T-helper 22 cell (primary cell): ENCODE results near the gene TTC39A.

Experiments
- DNase-seq: peaks from one replicate; pipeline ENCODE4 v3.0.0-alpha.2; 2020; ENCODE audit warnings: low read depth

Gene TTC39A

DNA sequence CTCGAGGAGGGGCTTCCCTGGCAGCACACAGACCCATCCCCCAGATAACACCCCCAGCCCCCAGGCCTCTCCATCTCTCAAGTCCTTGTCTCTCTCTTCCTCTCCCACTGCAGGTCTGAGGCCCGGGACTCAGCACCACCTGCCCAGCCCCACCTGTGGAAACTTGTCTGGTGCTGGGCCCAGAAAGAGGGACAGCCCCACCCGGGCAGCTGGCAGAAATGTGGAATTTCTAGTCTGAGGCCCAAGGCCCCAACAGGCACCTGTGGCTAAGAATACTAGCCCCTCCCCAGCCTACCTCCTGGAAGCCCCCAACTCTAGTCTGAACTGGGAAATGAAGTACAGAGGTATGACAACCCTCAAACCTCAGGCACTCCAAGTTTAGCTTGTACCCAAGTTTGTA, 15.4 kb downstream of the TTC39A start:
- no peak for DNase-seq

DNA sequence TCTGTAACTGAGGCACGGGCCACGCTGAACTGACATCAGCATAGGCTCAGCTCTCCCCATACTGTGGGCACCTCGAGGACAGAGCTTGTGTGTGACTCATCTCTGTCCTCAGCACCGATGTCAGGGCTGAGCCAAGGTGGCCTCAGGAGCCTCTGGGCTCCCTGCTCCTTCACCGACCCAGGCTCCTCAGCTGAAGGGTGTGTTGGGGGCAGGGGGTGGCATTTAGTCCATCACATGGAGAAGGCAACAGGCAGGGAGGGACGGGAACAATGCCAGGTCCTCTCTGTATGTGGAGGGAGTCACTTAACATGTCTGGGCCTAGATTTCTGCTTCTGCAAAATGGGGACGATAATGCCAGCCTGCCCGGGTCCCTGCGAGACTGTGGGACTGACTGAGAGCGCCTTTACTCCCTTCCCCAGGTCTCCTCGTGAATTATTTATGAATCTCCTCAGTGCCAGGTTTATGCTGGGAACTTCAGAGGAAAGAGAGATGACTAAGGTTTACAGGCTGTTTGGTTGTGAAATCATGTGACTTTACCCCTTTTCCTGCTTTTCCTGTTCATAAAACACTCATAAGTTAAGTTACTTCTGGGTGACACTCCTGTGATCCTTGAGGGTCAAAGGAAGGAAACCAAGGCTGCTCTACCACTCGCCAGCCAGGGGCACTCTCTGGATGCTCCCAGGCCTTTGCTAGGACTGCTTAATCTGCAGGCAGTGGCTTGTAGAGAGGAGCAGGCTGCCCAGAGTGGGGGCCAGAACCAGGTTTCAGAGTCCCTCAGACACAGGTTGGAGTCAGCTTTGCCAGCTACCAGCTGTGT, 16.2 kb downstream of the TTC39A start:
- no peak for DNase-seq

DNA sequence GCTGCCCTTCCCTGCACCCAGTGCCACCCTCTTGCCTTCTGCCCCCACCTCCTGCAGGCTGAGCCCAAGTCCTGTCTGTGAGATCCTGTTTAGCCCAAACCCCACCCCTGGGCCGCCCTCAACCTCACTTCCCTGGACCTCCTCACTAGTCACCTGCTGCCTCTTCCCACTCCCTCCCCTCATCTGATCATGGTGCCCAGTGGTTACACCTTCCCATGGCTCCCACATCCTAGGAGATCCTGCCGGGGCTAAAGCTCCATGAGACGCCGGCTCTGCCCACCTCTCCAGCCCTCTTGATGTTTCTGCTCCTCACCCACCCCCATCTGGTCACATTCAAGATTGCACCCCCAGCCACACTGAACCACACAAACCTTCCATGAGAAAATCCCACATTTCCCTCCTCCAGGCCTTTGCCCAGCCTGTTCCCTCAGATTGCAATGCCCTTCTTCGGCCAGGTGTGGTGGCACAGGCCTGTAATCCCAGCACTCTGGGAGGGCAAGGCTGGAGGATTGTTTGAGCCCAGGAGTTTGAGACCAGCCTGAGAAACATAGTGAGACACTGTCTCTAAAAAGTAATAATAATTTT, 17.0 kb downstream of the TTC39A start:
- no peak for DNase-seq

DNA sequence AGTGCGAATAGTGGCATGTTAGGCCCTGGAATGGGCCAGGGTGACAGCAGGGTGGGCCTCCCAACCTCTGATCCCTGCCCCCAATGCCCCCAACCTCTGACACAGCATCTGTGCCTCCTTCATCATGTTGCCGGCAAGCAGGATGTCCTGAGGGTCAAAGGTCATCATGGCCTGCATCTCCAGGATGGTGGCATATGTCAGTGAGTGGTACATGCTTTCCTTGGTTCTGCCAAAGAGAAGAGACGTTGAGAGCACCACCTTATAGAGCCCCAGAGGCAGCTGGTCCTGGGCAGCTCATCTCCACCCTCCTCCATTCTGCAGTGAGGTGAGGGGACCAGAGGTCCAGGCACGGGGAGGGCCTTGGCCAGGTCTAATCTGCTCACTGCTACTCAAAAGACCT, 17.6 kb downstream of the TTC39A start:
- DNase-seq, result no peak

DNA sequence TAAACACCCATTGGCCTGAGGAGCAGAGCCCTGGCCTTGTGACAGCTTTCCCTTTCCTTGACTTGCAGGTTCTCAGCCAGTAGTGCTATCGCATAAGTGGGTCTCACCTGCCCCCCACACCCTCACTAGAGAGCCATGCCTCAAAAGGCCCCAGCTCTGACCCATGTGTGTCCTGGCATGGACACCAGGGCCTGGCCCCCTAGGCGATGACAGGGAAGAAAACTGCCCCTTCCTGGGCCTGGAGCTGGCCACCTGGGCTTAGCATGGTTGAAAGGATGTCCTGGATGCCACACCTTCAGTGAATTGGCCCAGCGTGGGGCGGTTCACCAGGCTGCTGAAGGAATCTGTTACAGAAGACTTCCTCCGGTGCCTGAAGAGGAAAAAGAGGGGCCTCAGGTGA, 18.5 kb downstream of the TTC39A start:
- DNase-seq, result no peak

DNA sequence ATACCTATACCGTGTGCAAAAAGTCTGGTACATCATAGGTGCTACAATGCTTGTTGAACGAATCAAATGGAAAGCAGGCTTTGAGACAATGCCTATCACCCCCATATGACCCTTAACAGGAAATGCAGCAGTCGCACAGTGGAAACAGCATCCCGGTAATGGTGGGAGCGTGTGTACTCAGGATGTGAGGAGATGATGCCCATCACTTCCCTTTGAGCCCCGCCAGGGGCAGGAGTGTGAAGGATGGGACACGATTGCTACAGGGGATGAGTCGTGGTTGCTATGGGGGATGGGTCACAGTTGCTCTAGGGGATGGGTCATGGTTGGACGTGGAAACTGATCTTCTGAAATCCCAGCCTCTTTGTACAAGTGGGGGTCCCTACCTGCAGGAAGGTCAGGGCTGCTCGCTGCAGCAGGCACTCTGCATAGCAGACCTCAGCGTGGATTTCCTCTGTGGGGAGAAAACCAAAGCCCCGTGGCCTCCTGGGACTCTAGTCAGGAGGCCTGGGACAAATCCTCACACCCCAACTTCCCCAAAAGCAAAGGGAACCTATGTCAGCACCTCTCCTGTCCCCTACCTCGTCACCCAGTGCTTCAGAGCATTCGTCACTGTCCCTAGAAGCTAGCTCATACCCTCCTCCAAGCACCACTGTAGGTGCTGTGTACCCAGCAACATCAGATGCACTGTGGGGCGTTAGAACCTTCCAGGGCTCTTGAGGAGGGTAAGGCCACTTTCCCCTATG, 19.3 kb downstream of the TTC39A start:
- DNase-seq, result no peak

DNA sequence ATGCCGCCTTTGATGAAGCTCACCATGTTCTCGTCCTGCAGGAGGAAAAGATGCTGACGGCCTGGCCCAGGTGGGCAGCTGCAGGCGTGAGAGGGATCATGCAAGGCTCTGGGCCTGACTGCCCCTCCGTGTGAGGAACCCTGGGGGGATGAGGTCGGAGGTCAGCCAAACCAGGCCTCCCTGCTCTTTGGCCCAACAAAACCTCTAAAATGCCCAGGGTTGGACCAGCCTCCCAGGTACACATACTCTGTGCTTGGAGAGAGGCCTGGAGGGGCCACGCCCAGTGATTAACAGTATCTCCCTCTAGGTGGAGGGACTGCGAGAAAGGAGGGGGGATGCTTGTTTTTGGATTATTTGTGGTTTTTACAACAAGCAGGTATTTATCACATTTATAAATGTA, 21.1 kb downstream of the TTC39A start:
- DNase-seq, result no peak

DNA sequence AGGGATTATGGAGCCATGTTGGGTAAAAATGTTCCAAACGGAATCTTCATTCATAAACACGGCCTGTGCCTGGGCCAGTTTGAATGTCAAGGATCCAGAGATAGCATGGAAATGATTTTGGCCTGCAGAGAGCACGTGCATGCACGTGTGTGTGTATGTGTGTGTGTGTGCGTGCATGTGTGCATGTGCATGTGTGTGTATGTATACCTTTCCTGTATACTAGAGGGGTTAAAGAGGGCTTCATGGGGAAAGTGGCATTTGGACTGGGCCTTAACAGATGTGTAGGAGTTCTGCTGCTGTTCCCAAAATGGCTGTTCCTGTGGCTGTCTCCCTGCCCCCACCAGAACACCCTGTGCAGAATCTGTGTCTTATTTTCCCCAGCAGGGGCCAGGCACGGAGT, 21.7 kb downstream of the TTC39A start:
- DNase-seq, result no peak

DNA sequence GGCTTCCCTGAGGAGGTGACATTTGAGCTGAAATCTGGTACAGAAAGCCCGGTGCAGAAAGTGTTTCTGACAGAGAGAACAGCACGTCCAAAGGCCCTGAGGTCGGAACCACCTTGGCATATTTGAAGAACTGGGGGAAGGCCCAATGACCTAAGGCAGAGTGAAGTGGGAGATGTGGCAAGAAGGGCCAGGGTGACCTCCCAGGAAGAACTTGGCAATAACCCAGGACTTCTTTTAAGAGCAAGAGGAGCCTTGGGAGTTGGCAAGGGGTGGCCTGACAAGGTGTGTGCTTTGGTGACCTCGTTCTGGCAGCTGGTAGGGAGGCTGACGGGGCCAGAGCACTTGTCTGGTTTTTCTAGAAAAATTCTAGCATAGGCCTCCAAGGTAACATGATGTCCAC, 23.4 kb downstream of the TTC39A start:
- no peak for DNase-seq

DNA sequence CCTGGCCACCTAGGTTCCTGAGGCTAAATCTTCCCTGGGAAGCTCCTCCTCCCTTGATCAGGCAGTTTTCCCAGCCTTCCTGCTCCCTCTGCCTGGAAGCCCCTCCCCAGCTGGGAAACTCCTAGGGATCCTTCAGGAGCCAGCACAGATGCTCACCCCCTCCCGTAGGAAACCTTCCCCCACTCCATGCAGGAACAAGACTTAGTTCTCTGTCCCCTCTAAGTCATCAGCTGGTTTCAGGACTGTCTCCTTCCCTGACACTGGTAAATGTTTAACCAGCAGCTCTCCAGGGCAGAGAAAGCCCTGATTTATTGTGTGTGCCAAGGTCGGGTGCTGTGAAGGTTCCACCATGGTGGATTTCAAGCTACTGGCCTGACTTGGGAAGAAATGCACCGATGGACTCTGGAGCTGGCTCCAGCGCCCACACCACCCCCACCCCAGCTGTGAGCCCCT, 25.0 kb downstream of the TTC39A start:
- no peak for DNase-seq

DNA sequence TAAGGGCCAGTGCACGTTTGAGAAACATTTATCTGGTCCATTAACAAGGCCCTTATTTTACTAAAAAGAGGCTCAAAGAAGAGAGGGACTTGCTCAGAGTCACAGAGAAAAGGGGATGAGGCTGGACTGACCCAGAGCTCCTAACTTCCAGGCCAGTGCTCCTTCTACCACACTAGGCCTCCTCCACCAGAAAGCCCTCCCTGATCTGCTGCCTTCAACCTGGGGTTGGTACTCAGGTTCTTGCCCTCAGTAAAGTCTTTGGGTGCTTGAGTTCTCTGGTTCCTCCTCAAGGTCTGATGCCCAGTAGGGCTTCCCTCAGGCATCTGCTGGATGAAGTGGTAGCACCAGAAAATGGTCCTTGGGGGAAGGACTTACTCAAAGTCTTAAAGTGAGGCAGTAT, 26.0 kb downstream of the TTC39A start:
- no peak for DNase-seq

DNA sequence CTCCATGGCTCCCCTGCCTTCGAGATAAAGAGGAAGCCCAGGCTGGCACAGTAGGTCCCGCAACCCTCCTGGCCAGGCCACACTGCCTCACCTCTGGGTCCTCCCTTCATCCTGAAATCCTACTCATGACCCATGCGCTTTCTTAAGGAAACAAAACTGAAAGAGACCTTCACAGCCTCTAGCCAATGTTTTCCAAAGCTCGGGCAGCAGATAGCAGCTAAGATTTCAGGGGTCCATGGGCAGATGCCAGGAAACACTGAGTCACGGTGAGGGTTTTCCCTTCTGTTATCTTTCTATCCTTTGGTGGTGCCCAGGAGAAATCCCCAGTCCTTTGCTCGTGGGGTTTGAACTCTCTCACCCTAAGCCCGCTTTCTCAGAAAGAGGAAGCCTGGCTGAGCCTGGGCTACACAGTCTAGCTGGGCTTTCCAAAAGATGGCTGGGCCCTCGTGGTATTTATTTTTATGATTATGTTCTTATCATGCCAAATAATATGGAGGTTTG, 26.6 kb downstream of the TTC39A start:
- DNase-seq, result no peak

DNA sequence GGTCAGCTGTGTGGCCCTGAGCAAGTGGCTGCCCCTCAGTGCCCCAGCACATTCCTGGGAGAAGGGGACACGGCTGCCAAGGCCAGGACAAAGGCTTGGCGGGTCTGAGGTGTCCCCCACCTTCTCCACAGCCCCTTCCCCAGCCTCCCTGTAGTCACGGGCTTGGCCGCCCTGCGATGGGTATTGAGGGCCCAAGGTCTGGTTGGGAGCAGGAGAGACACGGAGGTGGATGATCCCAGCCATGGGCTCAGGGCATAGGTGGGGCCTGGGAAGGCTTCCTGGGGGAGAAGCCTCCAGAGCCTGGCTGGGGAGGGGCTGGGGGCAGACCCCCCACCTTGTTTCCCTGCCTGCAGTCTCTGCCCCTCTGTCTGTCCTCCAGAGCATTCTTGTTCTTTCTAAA, 27.0 kb downstream of the TTC39A start:
- no peak for DNase-seq

DNA sequence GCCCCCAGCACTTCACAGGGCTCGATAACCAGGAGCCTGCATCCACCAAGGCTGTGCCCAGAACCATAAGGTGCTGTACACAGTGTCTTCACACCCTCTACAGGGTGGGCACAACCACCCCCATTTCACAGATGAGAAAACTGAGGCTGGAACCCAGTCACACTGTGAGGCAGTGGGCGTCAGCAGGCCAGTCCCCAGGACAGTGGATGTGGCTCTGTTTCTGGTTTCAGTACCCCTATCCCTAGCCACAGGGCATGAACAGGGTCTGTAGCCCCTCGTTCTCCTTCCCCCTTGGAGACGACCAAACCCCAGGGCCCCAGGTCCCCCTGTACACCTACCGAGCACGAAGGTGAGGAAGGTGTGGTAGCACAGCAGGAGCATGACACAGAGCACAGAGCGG, 27.6 kb downstream of the TTC39A start:
- DNase-seq, result no peak

DNA sequence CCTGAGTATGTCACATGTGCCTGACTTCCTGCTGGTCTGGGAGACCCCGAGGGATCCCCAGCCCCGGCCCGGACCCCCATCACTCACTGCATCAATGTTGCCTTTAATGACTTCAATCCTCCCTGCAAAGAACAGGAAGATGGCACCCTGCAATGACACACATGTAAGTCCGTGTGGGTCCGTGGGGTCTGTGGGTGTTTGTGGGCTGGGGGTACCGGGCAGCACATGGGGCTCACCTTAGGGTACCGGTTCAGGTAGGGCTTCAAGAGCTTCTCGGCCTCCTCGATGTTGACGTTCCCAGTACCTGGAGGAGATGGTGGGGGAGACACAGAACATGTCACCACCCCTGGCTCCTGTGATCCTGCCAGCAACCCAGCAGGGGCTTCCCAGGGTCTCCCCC, 28.1 kb downstream of the TTC39A start:
- no peak for DNase-seq

DNA sequence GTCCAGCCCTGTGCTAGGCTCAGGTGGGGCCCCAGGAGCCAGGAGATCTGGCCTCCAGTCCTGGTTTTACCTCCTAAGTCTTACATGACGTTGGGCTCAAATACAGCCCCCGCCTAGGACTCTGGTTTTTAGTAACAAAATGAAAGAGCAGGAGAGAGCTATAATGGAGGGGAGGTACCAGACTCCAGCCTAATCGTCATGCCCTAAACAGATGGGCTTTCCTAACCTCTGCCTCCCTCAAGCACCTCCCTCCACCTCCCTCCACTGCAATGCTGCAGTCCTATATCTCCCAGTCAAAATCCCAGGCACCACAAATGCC, 28.6 kb downstream of the TTC39A start:
- DNase-seq, result no peak

DNA sequence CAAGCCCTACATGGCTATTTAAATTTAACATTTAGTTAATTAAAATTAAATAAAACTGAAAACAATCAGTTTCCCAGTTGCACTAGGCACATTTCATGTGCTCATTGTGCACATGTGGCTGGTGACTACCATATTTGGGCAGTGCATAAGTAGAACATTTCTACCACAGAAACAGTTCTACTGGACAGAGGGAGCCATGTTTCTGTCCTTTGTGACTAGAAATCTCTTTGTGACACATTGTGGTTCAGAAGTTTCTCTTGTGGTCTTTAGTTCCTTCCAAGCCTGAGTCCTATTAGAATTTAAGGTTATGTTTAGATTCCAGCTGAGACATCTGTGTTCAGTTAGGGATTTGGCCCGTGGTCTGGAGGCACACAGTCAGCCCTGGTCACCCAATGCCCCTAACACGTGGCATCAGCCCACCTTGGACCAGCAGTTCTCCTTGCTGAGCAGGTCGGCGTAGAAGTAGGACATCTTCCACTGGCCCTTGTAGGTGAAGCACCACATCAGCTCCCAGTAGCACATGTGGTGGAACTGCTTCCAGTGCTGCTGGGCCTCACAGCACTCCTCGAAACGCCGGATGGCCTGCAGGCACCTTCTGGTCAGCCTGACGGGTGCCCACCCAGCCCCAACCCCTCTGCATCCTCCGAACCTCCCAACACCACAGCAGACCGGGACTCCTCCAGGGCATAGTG, 29.1 kb downstream of the TTC39A start:
- DNase-seq, result no peak

DNA sequence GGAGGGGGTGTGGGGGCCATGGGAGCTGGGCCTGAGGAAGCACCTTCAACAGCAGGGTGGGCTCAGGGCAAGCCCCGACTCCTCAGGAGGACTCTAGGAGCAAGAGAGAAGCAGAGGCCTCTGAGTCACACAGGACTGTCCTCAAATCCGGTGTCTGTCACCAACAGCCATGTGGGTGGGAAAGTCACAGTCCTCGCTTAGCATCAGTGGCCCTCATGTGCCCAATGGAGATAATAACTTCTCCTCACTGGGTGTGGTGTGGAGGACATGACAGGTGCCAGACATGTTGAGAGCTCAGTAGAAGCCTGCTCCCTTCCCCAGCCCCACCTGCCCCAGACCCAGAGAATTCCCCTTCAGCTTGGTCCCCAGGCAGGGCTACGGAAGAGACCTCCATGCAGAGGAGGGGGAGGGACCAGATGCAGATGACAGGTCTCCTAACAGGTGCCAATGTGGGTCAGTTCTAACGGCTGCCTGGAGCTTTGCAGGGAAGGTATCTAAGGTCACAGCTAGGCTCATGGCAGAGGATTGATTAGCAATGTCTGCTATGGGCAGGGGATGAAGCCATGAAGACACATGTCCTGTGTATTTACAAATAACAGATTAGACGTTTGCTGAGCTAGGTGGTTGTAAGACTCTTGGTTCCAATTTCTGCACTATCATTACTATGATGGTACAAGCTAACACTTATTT, 30.2 kb downstream of the TTC39A start:
- DNase-seq, result no peak

DNA sequence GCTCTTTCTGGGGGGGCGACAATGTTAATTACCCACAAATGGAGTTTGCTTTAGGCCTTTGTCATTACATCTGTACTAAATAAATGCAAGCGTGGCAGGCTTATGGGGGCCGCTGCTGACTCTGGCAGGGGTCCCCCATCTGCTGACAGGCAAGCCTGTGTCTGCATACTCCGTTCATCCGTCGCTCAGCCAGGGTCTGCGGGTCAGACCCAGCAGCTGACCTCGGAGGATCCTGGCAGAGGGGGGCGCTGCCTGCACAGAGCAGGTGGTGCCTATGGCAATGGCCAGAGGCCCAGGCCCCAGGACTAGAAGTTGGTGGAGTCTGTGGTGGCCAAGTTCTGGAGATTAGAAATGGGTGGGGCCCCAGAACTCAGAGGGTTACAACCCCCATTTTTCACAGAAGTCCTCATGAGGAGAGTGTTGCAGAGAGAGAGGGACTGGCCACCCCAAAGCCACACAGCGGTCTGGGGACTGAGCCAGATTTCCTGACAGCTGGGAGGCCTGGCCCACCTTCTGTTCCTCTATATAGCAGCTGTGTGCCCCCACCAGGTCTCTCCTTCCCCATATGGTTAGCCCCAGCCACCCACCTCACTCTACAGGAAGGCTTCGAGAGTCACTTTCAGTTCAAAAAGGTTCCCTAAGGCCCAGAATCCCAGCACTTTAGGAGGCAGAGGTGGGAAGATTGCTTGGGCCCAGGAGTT, 31.0 kb downstream of the TTC39A start:
- no peak for DNase-seq

DNA sequence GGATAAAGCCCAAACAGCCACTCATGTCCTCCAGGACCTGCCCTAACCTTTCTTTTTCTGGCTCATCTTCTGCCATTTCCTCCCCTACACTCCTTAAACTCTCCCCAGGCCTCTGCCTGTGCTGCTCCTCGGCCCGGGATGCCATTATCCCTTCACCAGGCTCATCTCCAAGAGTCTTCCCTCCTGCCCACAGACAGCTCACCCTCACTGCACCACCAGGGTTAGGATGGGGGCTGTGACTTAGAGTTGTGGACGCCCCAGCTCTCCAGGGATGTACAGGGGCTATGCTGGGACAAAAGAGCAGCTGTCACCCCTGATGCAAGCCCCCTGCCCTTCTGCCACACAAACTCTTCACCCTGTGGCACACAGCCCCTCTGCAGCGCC, 32.0 kb downstream of the TTC39A start:
- no peak for DNase-seq
